Cardiac muscle cell (in vitro differentiated cells and primary cell): Measurements from ENCODE around the gene KIAA1210. TPM values are rescaled to one million over a fixed set of nuclear protein-coding genes. Genes with fewer than 3 reads are reported as not detected.

Experiments used
- DNase-seq, 2 donors: peaks; one replicate each; pipeline versions ENCODE4 v3.0.0 to v3.0.0-alpha.2; 2010 to 2017; ENCODE audit warnings: low read depth in 1 of 2, low spot score in 1 of 2
- H3K27ac ChIP-seq: fragments of 200-600 bp; sonication (generic); 2 replicates; pipeline ENCODE4 v1.5.1; 2016
- H3K27me3 ChIP-seq: fragments of 200-600 bp; sonication (generic); 2 replicates; pipeline ENCODE4 v1.6.0; 2016; ENCODE audit warnings: control low read depth
- H3K36me3 ChIP-seq: fragments of 200-600 bp; sonication (generic); 2 replicates; pipeline ENCODE4 v1.5.1; 2016; ENCODE audit warnings: control low read depth
- H3K4me1 ChIP-seq: fragments of 200-600 bp; sonication (generic); 2 replicates; pipeline ENCODE4 v1.8.1; 2017; ENCODE audit warnings: low read depth, mild to moderate bottlenecking, mixed run types
- H3K4me3 ChIP-seq: fragments of 200-600 bp; sonication (generic); 2 replicates; pipeline ENCODE4 v1.5.1; 2016; ENCODE audit warnings: mild to moderate bottlenecking
- H3K9me3 ChIP-seq: fragments of 200-600 bp; sonication (generic); 2 replicates; pipeline ENCODE4 v1.5.1; 2017; ENCODE audit warnings: low read depth, mild to moderate bottlenecking, control low read depth
- CTCF ChIP-seq: IDR thresholded peaks from 2 replicates; pipeline ENCODE4 v1.5.1; 2012; ENCODE audit warnings: low read depth, mild to moderate bottlenecking, low read length
- polyA plus RNA-seq: library from polyadenylated mRNA; unstranded; fragments of >200 nt; fragmentation: Nextera tagmentation; extraction: Ambion mirVana; gene quantifications from 2 replicates; pipeline ENCODE4 v1.2.1, GENCODE V29; 2016
- total RNA-seq: library from RNA; depleted of rRNA; stranded (reverse); fragments of >200 nt; gene quantifications from 2 replicates; pipeline ENCODE4 v1.2.3, GENCODE V29; 2016

KIAA1210 gene
- total RNA-seq, result not detected in 2 replicates
- polyA plus RNA-seq, result not detected in 2 replicates

- Histone ChIP-seq H3K4me3 (no peak within 1 kb of the TSS), H3K9me3 (no peaks in the 10 kb centered on the region), H3K27ac (no peak within 1 kb of the TSS), H3K4me1 (no peaks in the 10 kb centered on the region), H3K27me3 (no peaks in the 10 kb centered on the region), H3K36me3 (no peaks in the 10 kb centered on the region)
- no peak for TF ChIP-seq CTCF
- DNase-seq, result no peak
Measured at GRCh38 chrX:119127650-119128049, at the start of gene KIAA1210. TSS of gene KIAA1210 (minus strand) at chrX:119127812. CDS start at chrX:119123642, 4,170 bp downstream.

GRCh38 chrX:119177278-119177677, 49.7 kb upstream of the KIAA1210 start:
- no peaks in the 10 kb centered on the region for H3K4me1 ChIP-seq
- no peaks in the 10 kb centered on the region for H3K27me3 ChIP-seq
- no peak for DNase-seq
- no peaks in the 10 kb centered on the region for H3K9me3 ChIP-seq
- H3K4me3 ChIP-seq, result no peak overlapping the region
- TF ChIP-seq CTCF, result no peak
- no peaks in the 10 kb centered on the region for H3K36me3 ChIP-seq
- no peak overlapping the region for H3K27ac ChIP-seq

- DNase-seq, result no peak
- Histone ChIP-seq H3K9me3 (no peaks in the 10 kb centered on the region), H3K4me3 (no peak overlapping the region), H3K27ac (no peak overlapping the region), H3K27me3 (no peaks in the 10 kb centered on the region), H3K4me1 (no peaks in the 10 kb centered on the region), H3K36me3 (no peaks in the 10 kb centered on the region)
- no peak for TF ChIP-seq CTCF
Measured at GRCh38 chrX:119174900-119175299, 47.3 kb upstream of the KIAA1210 start.

GRCh38 chrX:119168104-119168503, 40.5 kb upstream of the KIAA1210 start:
- no peak for TF ChIP-seq CTCF
- Histone ChIP-seq H3K27me3 (no peaks in the 10 kb centered on the region), H3K36me3 (no peaks in the 10 kb centered on the region), H3K4me1 (no peaks in the 10 kb centered on the region), H3K9me3 (no peaks in the 10 kb centered on the region), H3K4me3 (no peak overlapping the region), H3K27ac (no peak overlapping the region)
- no peak for DNase-seq

GRCh38 chrX:119158226-119158625, 30.6 kb upstream of the KIAA1210 start:
- peak in 1 of 2 donors; percentile 26 for DNase-seq
- Histone ChIP-seq H3K27me3 (no peaks in the 10 kb centered on the region), H3K27ac (no peak overlapping the region), H3K36me3 (no peaks in the 10 kb centered on the region), H3K4me3 (no peak overlapping the region), H3K4me1 (no peaks in the 10 kb centered on the region), H3K9me3 (no peaks in the 10 kb centered on the region)
- no peak for TF ChIP-seq CTCF

- Histone ChIP-seq H3K4me1 (no peaks in the 10 kb centered on the region), H3K9me3 (no peaks in the 10 kb centered on the region), H3K27me3 (no peaks in the 10 kb centered on the region), H3K4me3 (no peak overlapping the region), H3K36me3 (no peaks in the 10 kb centered on the region), H3K27ac (no peak overlapping the region)
- TF ChIP-seq CTCF, result no peak
- no peak for DNase-seq
Measured at GRCh38 chrX:119156241-119156640, 28.6 kb upstream of the KIAA1210 start.
